ENCODE data around the gene HMCN1.
"Not testable (repeated sequence)": the region's sequence is repeated elsewhere in the genome, so short reads cannot be mapped to it uniquely, and the experiment has no call there.

The HMCN1 gene

GRCh38 chr1:185792040-185792439, 57.8 kb downstream of the HMCN1 start:
- no peak for TF ChIP-seq CTCF (IDR thresholded peaks at IDR 0.05; ENCODE audit: low read depth, low read length, missing control alignments)
- no peak for DNase-seq (ENCODE audit: extremely low read depth, low read depth)
- H3K4me3 ChIP-seq (replicated peaks; ENCODE audit: low read depth, low read length) = no peak overlapping the region

DNA sequence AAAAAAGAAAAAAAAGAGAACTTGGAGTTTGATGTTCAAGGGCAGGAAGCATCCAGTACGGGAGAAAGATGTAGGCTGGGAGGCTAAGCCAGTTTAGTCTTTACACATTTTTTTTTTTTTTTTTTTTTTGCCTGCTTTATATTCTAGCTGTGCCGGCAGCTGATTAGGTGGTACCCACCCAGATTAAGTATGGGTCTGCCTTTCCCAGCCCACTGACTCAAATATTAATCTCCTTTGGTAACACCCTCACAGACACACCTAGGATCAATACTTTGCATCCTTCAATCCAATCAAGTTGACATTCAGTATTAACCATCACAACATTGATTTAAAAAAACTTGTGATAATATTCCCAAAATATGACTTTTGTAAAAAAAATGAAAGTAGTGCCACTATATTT, 60.3 kb downstream of the HMCN1 start:
- DNase-seq (ENCODE audit: extremely low read depth, low read depth); H3K4me3 ChIP-seq (replicated peaks; ENCODE audit: low read depth, low read length): not testable (repeated sequence)

DNA sequence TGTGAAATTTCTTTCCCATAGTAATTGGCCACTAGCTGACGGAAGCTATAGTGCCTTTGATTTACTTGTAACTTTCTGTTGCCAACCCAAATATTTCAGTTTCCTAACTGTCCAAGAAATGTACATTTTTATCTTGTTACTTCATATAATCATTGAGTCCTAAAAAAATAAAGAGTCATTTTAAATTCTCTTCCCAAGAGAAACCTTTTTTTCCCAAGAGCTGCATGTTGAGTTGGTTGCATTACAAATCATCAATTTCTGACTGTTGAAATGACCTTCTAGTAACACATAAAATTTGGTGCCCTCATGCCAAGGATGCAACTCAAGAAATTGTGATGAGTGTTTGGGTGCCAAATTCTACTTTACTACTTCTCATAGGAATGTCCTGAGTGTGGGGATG, 61.0 kb downstream of the HMCN1 start:
- H3K4me3 ChIP-seq (replicated peaks; ENCODE audit: low read depth, low read length) = no peak overlapping the region
- no peak for DNase-seq (ENCODE audit: extremely low read depth, low read depth)
- TF ChIP-seq CTCF (IDR thresholded peaks at IDR 0.05; ENCODE audit: low read depth, low read length, missing control alignments) = no peak

- no peak for TF ChIP-seq CTCF (IDR thresholded peaks at IDR 0.05; ENCODE audit: low read depth, low read length, missing control alignments)
- H3K4me3 ChIP-seq (replicated peaks; ENCODE audit: low read depth, low read length) = no peak overlapping the region
- no peak for DNase-seq (ENCODE audit: extremely low read depth, low read depth)
These were observed 64.3 kb downstream of the HMCN1 start for GRCh38 chr1:185798505-185798904.

DNA sequence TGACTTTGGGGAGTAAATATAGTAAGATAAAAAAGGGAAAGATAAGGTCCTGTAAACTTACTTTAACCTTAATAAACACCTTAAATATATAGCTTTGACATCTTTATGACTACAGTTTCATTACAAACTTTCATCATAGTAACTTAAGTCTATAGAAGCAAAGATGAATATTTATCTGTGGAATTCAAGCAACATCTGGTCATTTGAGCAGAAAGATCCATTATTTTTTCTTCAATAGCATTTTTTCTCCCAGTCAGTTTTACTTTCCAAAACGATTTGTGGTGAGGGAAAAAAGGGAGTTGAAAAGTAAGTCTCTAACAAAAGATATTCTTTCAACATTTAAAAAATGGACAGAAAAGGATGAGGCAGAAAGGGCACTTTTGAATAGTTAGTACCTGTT, 69.0 kb downstream of the HMCN1 start:
- no peak overlapping the region for H3K4me3 ChIP-seq (replicated peaks; ENCODE audit: low read depth, low read length)
- no peak for DNase-seq (ENCODE audit: extremely low read depth, low read depth)
- TF ChIP-seq CTCF (IDR thresholded peaks at IDR 0.05; ENCODE audit: low read depth, low read length, missing control alignments) = no peak

- no peak for DNase-seq (ENCODE audit: extremely low read depth, low read depth)
- H3K4me3 ChIP-seq (replicated peaks; ENCODE audit: low read depth, low read length) = no peak overlapping the region
- TF ChIP-seq CTCF (IDR thresholded peaks at IDR 0.05; ENCODE audit: low read depth, low read length, missing control alignments) = no peak
These were observed 70.0 kb downstream of the HMCN1 start for GRCh38 chr1:185804206-185804605.

- no peak overlapping the region for H3K4me3 ChIP-seq (replicated peaks; ENCODE audit: low read depth, low read length)
- no peak for DNase-seq (ENCODE audit: extremely low read depth, low read depth)
- TF ChIP-seq CTCF (IDR thresholded peaks at IDR 0.05; ENCODE audit: low read depth, low read length, missing control alignments) = no peak
These were observed 70.4 kb downstream of the HMCN1 start for GRCh38 chr1:185804608-185805007.
